SK-N-SH (cell line): ENCODE results near the gene YBX2. TPM values are rescaled to one million over a fixed set of nuclear protein-coding genes. Genes with fewer than 3 reads are reported as not detected.

Experiments used
- CTCF ChIA-PET: fragments of 300-600, 350-600 bp; formaldehyde crosslinking; extraction: SDS; loops from one replicate; lab custom pipeline; 2021; lab: Yijun Ruan, JAX
- POLR2A ChIA-PET: fragments of 350-600 bp; sonication (Branson Sonifier 250); formaldehyde crosslinking; extraction: SDS; loops from one replicate; lab custom pipeline; 2020; ENCODE audit warnings: antibody characterized with exemption, inconsistent platforms; lab: Yijun Ruan, JAX
- DNase-seq: peaks from one replicate; pipeline ENCODE4 v3.0.0; 2012
- H2AFZ ChIP-seq: fragments of 200-600 bp; sonication (generic); 2 replicates; pipeline ENCODE4 v1.8.1; 2016; ENCODE audit warnings: antibody characterized with exemption, mild to moderate bottlenecking, low read depth
- H3F3A ChIP-seq: fragments of 200-600 bp; sonication (generic); replicated peaks from 2 replicates; pipeline ENCODE3; 2016; ENCODE audit warnings: antibody characterized with exemption, mild to moderate bottlenecking; ENCODE audit not compliant: insufficient read depth
- H3K27ac ChIP-seq, 2 experiments: fragments of 200-500 bp in 1 of 2; fragments of 200-600 bp in 1 of 2; sonication (Bioruptor generic) in 1 of 2; sonication (generic), shearing (Covaris generic) in 1 of 2; 2 replicates each; pipeline versions ENCODE4 v1.5.1 to v1.6.1; 2014 to 2016; ENCODE audit warnings: low read depth in 2 of 2, inconsistent platforms in 1 of 2, low read length in 1 of 2, mild to moderate bottlenecking in 1 of 2, mixed read lengths in 1 of 2
- H3K27me3 ChIP-seq: fragments of 200-600 bp; sonication (generic), shearing (Covaris generic); 2 replicates; pipeline ENCODE4 v1.6.1; 2016; ENCODE audit warnings: mixed run types; ENCODE audit not compliant: insufficient read depth
- H3K36me3 ChIP-seq, 2 experiments: fragments of 200-500 bp in 1 of 2; fragments of 200-600 bp in 1 of 2; sonication (Bioruptor generic) in 1 of 2; sonication (generic) in 1 of 2; replicated peaks in 1 of 2; 2 replicates each; pipeline versions ENCODE3 to v1.5.1; 2014 to 2016; ENCODE audit warnings: low read length in 1 of 2, mild to moderate bottlenecking in 1 of 2; ENCODE audit not compliant: insufficient read depth in 2 of 2, control insufficient read depth in 1 of 2
- H3K4me1 ChIP-seq, 2 experiments: fragments of 200-500 bp in 1 of 2; fragments of 200-600 bp in 1 of 2; sonication (Bioruptor generic) in 1 of 2; sonication (generic), shearing (Covaris generic) in 1 of 2; 2 replicates each; pipeline versions ENCODE4 v1.5.1 to v1.6.1; 2014 to 2016; ENCODE audit warnings: low read depth in 1 of 2, low read length in 1 of 2, mixed run types in 1 of 2; ENCODE audit not compliant: insufficient read depth in 2 of 2, control insufficient read depth in 1 of 2
- H3K4me2 ChIP-seq: fragments of 200-600 bp; sonication (generic), shearing (Covaris generic); 2 replicates; pipeline ENCODE4 v1.6.1; 2017; ENCODE audit warnings: mixed run types
- H3K4me3 ChIP-seq, 2 experiments: fragments of 200-500 bp in 1 of 2; fragments of 200-600 bp in 1 of 2; sonication (Bioruptor generic) in 1 of 2; sonication (generic), shearing (Covaris generic) in 1 of 2; 2 replicates each; pipeline versions ENCODE4 v1.5.1 to v1.8.1; 2014 to 2016; ENCODE audit warnings: low read depth in 2 of 2, inconsistent platforms in 1 of 2, low read length in 1 of 2, mild to moderate bottlenecking in 1 of 2, mixed read lengths in 1 of 2, moderate library complexity in 1 of 2
- H3K79me2 ChIP-seq: fragments of 200-600 bp; sonication (generic); 2 replicates; pipeline ENCODE4 v1.8.1; 2017; ENCODE audit warnings: mild to moderate bottlenecking; ENCODE audit not compliant: insufficient read depth
- H3K9ac ChIP-seq: fragments of 200-600 bp; sonication (generic); 2 replicates; pipeline ENCODE4 v1.6.1; 2017; ENCODE audit warnings: mixed run types
- H3K9me2 ChIP-seq: fragments of 200-600 bp; sonication (generic); 2 replicates; pipeline ENCODE4 v1.6.1; 2017; ENCODE audit warnings: mixed run types
- H3K9me3 ChIP-seq: fragments of 200-600 bp; sonication (generic); 2 replicates; pipeline ENCODE4 v1.6.1; 2017; ENCODE audit warnings: mixed run types, mild to moderate bottlenecking, moderate library complexity
- H4K20me1 ChIP-seq: fragments of 200-600 bp; sonication (generic); 2 replicates; pipeline ENCODE4 v1.6.1; 2017; ENCODE audit warnings: mild to moderate bottlenecking, mixed run types; ENCODE audit not compliant: insufficient read depth
- CHD2 ChIP-seq: fragments of 150-350 bp; IDR thresholded peaks from 2 replicates; pipeline ENCODE4 v1.6.1; 2018; ENCODE audit warnings: low read length; ENCODE audit not compliant: partially characterized antibody
- ELF1 ChIP-seq: IDR thresholded peaks from 2 replicates; pipeline ENCODE4 v1.4.0; 2012
- EP300 ChIP-seq, 2 experiments: IDR thresholded peaks; 2 replicates each; pipeline versions ENCODE4 v1.4.0 to v1.6.1; 2012; ENCODE audit warnings: borderline replicate concordance in 1 of 2, low read depth in 1 of 2, low read length in 1 of 2
- FOXJ3 ChIP-seq: sonication (generic); formaldehyde crosslinking; IDR thresholded peaks from 2 replicates; pipeline ENCODE4 v1.5.1; 2020; ENCODE audit warnings: mild to moderate bottlenecking, missing genetic modification reagents
- FOXM1 ChIP-seq: IDR thresholded peaks from 2 replicates; pipeline ENCODE4 v1.4.0; 2012; ENCODE audit warnings: low read depth, mild to moderate bottlenecking
- GABPA ChIP-seq: IDR thresholded peaks from 2 replicates; pipeline ENCODE4 v1.4.0; 2012; ENCODE audit warnings: low read depth, mild to moderate bottlenecking
- GATA2 ChIP-seq: sonication (generic); formaldehyde crosslinking; IDR thresholded peaks from 2 replicates; pipeline ENCODE4 v1.5.0; 2020; ENCODE audit warnings: mild to moderate bottlenecking, missing genetic modification reagents
- MEF2A ChIP-seq: IDR thresholded peaks from 2 replicates; pipeline ENCODE4 v1.4.0; 2012; ENCODE audit warnings: low read depth, borderline replicate concordance
- MXI1 ChIP-seq: IDR thresholded peaks from 2 replicates; pipeline ENCODE4 v1.6.1; 2012; ENCODE audit warnings: mild to moderate bottlenecking, low read depth, low read length, improper control_type of control experiment
- NFIC ChIP-seq: IDR thresholded peaks from 2 replicates; pipeline ENCODE4 v1.4.0; 2012; ENCODE audit warnings: borderline replicate concordance
- POLR2AphosphoS5 ChIP-seq: IDR thresholded peaks from 2 replicates; pipeline ENCODE4 v1.6.1; 2012; ENCODE audit warnings: low read depth, low read length
- RAD21 ChIP-seq: IDR thresholded peaks from 2 replicates; pipeline ENCODE4 v1.6.1; 2012; ENCODE audit warnings: mild to moderate bottlenecking, low read length
- RCOR1 ChIP-seq: fragments of 150-350 bp; IDR thresholded peaks from 2 replicates; pipeline ENCODE4 v1.6.1; 2017; ENCODE audit warnings: antibody characterized with exemption, low read length
- RXRA ChIP-seq: IDR thresholded peaks from 2 replicates; pipeline ENCODE4 v1.4.0; 2012; ENCODE audit warnings: low read depth, mild to moderate bottlenecking, borderline replicate concordance
- TCF12 ChIP-seq: IDR thresholded peaks from 2 replicates; pipeline ENCODE4 v1.4.0; 2012
- TEAD4 ChIP-seq: IDR thresholded peaks from 2 replicates; pipeline ENCODE4 v1.4.0; 2012; ENCODE audit warnings: mild to moderate bottlenecking, borderline replicate concordance; ENCODE audit not compliant: insufficient read depth
- YY1 ChIP-seq: IDR thresholded peaks from 2 replicates; pipeline ENCODE4 v1.4.0; 2012; ENCODE audit warnings: low read depth, mild to moderate bottlenecking
- WGBS: methylation state at CpG from one replicate; pipeline ENCODE4 v1.1.6; 2017; ENCODE audit warnings: low lambda C conversion rate; 5-methylcytosine and 5-hydroxymethylcytosine counted together
- polyA plus RNA-seq, 3 experiments: library from polyadenylated mRNA; depleted of rRNA; stranded (reverse); fragments of >200 nt; gene quantifications; 2 replicates each; pipeline ENCODE4 v1.2.3, GENCODE V29; 2012
- TF ChIP-seq, protein P1 (sequence below): fragments of 200-600 bp; sonication (generic); IDR thresholded peaks from 2 replicates; pipeline ENCODE4 v1.6.1; 2017; ENCODE audit warnings: antibody characterized with exemption, mild to moderate bottlenecking, moderate library complexity
- TF ChIP-seq, protein P2 (sequence below): IDR thresholded peaks from 2 replicates; pipeline ENCODE4 v1.4.0; 2012; ENCODE audit warnings: low read depth, borderline replicate concordance
- TF ChIP-seq, protein P3 (sequence below): fragments of 150-350 bp; IDR thresholded peaks from 2 replicates; pipeline ENCODE4 v1.6.1; 2016; ENCODE audit warnings: mild to moderate bottlenecking, low read depth, low read length
- TF ChIP-seq, protein P4 (sequence below): IDR thresholded peaks from 2 replicates; pipeline ENCODE4 v1.4.0; 2012; ENCODE audit warnings: low read depth

The YBX2 gene
- polyA plus RNA-seq, 1 of the 3 experiments (the other 2 are of a cell fraction): 0.54 TPM

DNA sequence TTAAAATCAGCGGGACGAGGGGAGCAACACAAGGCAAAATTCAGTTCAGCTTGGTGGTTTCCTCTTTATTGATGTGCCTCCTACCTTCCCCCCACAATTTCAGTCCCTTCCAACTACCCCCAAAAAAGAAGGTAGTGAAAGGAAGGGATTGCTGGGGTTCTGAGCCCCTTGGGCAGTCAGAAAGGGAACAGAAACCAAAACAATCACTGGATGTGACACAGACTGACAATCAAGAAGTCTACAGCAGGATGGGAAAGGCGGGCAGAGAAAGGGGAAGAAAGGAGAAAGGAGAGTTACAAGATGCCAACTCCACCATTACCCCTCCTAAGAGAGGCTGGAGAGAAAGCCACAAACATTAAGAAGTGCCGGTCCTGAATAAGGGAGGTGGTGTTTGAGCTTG lies 54.1 kb downstream of the YBX2 start:
- Histone ChIP-seq H3K9me3 (no peaks in the 10 kb centered on the region), H3K9me2 (no peaks in the 10 kb centered on the region), H3K79me2 (peaks cover 66% of the 10 kb centered on the region), H3K27me3 (no peaks in the 10 kb centered on the region), H3K4me3 (peak overlapping the region; percentile 36 to 80; a peak in 3 of 4 replicates), H3F3A (peaks cover 59% of the 10 kb centered on the region), H3K36me3 (peaks cover 28 to 46% of the 10 kb centered on the region in 2 experiments), H3K9ac (peak overlapping the region; percentile 97; the same call in 1 of the 2 replicates), H3K4me1 (peaks cover 28 to 33% of the 10 kb centered on the region in 2 experiments), H3K27ac (peak overlapping the region; percentile 20 to 99; a peak in 3 of 4 replicates), H4K20me1 (peaks cover 7% of the 10 kb centered on the region; the same call in 1 of the 2 replicates), H3K4me2 (peak overlapping the region; percentile 79), H2AFZ (no peak overlapping the region)
- TF ChIP-seq RXRA (no peak), CHD2 (no peak), NFIC (no peak)
- TF ChIP-seq, protein P1, sequence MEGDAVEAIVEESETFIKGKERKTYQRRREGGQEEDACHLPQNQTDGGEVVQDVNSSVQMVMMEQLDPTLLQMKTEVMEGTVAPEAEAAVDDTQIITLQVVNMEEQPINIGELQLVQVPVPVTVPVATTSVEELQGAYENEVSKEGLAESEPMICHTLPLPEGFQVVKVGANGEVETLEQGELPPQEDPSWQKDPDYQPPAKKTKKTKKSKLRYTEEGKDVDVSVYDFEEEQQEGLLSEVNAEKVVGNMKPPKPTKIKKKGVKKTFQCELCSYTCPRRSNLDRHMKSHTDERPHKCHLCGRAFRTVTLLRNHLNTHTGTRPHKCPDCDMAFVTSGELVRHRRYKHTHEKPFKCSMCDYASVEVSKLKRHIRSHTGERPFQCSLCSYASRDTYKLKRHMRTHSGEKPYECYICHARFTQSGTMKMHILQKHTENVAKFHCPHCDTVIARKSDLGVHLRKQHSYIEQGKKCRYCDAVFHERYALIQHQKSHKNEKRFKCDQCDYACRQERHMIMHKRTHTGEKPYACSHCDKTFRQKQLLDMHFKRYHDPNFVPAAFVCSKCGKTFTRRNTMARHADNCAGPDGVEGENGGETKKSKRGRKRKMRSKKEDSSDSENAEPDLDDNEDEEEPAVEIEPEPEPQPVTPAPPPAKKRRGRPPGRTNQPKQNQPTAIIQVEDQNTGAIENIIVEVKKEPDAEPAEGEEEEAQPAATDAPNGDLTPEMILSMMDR: no peak
- CTCF ChIA-PET: interaction anchor here (0.7 to 5.6 kb wide), 3 partner anchors 20 to 56 kb away, joined by 4 to 35 read pairs (median 26); partner anchors contain the start of genes ACADVL and DLG4
- WGBS: 37% methylated on average over 4 of the region's 4 CpGs
- POLR2A ChIA-PET: interaction anchor here (1.0 to 1.6 kb wide), 4 partner anchors 9 to 89 kb away, joined by 3 to 7 read pairs (median 3); partner anchors contain the start of genes ACADVL, CTDNEP1, DLG4 and ELP5
- DNase-seq: no peak

DNA sequence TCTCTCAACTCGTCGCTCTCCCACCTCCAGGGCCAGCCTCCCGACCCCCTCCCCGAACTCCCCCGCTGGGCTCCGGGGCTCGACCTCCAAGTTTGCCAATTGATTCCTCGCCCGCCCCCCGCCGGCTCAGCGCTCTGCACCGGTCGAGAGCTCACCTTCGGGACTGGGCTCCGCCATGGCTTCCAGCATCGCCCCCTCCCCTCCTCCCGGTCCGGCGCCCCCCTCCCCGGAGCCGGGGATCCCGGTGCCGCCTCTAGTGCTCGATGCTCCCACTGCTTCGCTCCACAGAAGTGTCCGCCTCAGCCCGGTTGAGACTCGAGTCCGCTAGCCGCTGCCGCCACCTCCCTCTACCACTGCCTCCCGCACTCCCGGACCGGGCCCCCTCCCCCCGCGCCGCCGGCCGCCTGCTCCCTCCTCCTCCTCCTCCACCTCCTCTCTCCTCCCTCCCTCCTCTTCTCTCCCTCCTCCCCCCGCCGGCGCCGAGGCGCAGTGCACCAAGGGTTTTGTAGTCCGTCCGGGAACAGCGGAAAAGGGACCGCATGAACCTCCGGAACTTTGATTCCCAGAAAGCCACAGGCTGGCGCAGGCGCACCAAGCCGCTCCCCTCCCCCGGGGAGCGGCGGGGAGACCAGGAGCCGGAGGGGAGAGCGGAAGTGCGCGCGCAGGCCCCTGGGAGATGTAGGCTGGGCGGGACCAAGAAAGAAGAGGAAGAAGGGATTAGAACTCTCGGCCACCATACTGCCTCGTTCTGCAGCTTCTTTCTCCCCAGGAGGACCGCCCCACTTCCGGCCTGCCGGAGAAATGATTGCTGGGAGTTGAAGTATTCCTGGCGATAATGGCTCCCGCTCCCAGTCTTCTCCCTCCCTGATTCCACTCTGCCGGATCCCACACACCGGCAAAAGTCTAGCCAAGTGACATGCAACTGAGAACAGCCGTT lies 55.1 kb downstream of the YBX2 start, which contains the start of gene PHF23:
Gene PHF23 (minus strand): TSS at position 367 of the 937 bp plus-strand sequence. CDS start 178 bp downstream, at position 189.
- Histone ChIP-seq H3K79me2 (peaks cover 75% of the 10 kb centered on the region), H2AFZ (no peak within 1 kb of the TSS), H3K9me2 (no peaks in the 10 kb centered on the region), H3F3A (peaks cover 60% of the 10 kb centered on the region), H3K4me2 (peak within 1 kb of the TSS; percentile 83), H3K27ac (peak within 1 kb of the TSS; percentile 75 to 99), H4K20me1 (peaks cover 7% of the 10 kb centered on the region; the same call in 1 of the 2 replicates), H3K4me1 (peaks cover 36 to 41% of the 10 kb centered on the region in 2 experiments), H3K27me3 (no peaks in the 10 kb centered on the region), H3K9me3 (no peaks in the 10 kb centered on the region), H3K4me3 (peak within 1 kb of the TSS; percentile 88 to 99), H3K9ac (peak within 1 kb of the TSS; percentile 97), H3K36me3 (peaks cover 30 to 50% of the 10 kb centered on the region in 2 experiments)
- ChIA-PET CTCF (interaction anchor here (1.0 to 5.6 kb wide), 3 partner anchors 19 to 57 kb away, joined by 3 to 35 read pairs (median 26); partner anchors contain the start of genes ACADVL, DLG4 and SLC2A4), POLR2A (interaction anchor here (0.6 to 1.7 kb wide), 6 partner anchors 10 to 25 kb away, joined by 3 to 7 read pairs (median 5); partner anchors contain the start of genes CTDNEP1 and ELP5)
- 2% methylated on average over 59 of the region's 72 CpGs for WGBS
- DNase-seq: peak; percentile 94
- TF ChIP-seq CHD2: peak; percentile 79
- TF ChIP-seq FOXM1: no peak
- TF ChIP-seq GATA2 (CRISPR knock-in tag): no peak
- no peak for TF ChIP-seq MEF2A
- TF ChIP-seq, protein P2, sequence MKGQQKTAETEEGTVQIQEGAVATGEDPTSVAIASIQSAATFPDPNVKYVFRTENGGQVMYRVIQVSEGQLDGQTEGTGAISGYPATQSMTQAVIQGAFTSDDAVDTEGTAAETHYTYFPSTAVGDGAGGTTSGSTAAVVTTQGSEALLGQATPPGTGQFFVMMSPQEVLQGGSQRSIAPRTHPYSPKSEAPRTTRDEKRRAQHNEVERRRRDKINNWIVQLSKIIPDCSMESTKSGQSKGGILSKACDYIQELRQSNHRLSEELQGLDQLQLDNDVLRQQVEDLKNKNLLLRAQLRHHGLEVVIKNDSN: no peak
- TF ChIP-seq MXI1: no peak
- no peak for TF ChIP-seq RCOR1
- TF ChIP-seq, protein P3, sequence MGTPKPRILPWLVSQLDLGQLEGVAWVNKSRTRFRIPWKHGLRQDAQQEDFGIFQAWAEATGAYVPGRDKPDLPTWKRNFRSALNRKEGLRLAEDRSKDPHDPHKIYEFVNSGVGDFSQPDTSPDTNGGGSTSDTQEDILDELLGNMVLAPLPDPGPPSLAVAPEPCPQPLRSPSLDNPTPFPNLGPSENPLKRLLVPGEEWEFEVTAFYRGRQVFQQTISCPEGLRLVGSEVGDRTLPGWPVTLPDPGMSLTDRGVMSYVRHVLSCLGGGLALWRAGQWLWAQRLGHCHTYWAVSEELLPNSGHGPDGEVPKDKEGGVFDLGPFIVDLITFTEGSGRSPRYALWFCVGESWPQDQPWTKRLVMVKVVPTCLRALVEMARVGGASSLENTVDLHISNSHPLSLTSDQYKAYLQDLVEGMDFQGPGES: no peak
- no peak for TF ChIP-seq TCF12
- TF ChIP-seq POLR2AphosphoS5: peak; percentile 56; the same call in 1 of the 2 replicates
- no peak for TF ChIP-seq RAD21
- peak; percentile 85 for TF ChIP-seq YY1
- TF ChIP-seq RXRA: no peak
- TF ChIP-seq, protein P4, sequence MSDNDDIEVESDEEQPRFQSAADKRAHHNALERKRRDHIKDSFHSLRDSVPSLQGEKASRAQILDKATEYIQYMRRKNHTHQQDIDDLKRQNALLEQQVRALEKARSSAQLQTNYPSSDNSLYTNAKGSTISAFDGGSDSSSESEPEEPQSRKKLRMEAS: peak; percentile 67
- TF ChIP-seq EP300 (IDR thresholded peaks at IDR 0.05; ENCODE audit: borderline replicate concordance in 1 of 2, low read depth in 1 of 2, low read length in 1 of 2): no peak
- no peak for TF ChIP-seq NFIC
- no peak for TF ChIP-seq FOXJ3
- no peak for TF ChIP-seq TEAD4
- TF ChIP-seq ELF1: peak; percentile 94
- TF ChIP-seq GABPA: peak; percentile 91
